DOHH2 (cell line): Measurements from ENCODE around the gene SRPX.

Experiments
- H3F3A ChIP-seq: fragments of 200-600 bp; sonication (generic), shearing (Covaris generic); 2 replicates; pipeline ENCODE4 v1.6.0; 2016; ENCODE audit warnings: antibody characterized with exemption, mild to moderate bottlenecking; ENCODE audit not compliant: control insufficient read depth, insufficient read depth
- H3K27ac ChIP-seq: fragments of 200-600 bp; sonication (generic); 2 replicates; pipeline ENCODE4 v1.5.1; 2014; ENCODE audit warnings: low read depth, mild to moderate bottlenecking, low read length, moderate library complexity
- H3K27me3 ChIP-seq: fragments of 200-600 bp; sonication (generic); 2 replicates; pipeline ENCODE4 v1.6.1; 2014; ENCODE audit warnings: mild to moderate bottlenecking, low read length, mixed read lengths; ENCODE audit not compliant: control insufficient read depth
- H3K36me3 ChIP-seq: fragments of 200-600 bp; sonication (generic); 2 replicates; pipeline ENCODE4 v1.6.1; 2014; ENCODE audit warnings: mild to moderate bottlenecking, low read length, moderate library complexity, mixed read lengths; ENCODE audit not compliant: control insufficient read depth
- H3K4me1 ChIP-seq: fragments of 200-600 bp; sonication (generic); 2 replicates; pipeline ENCODE4 v1.6.1; 2014; ENCODE audit warnings: mild to moderate bottlenecking, low read length, mixed read lengths; ENCODE audit not compliant: control insufficient read depth
- H3K4me2 ChIP-seq: fragments of 200-600 bp; sonication (generic); 2 replicates; pipeline ENCODE4 v1.6.0; 2014; ENCODE audit warnings: mild to moderate bottlenecking, low read length, moderate library complexity
- H3K4me3 ChIP-seq: fragments of 200-600 bp; sonication (generic); 2 replicates; pipeline ENCODE4 v1.5.1; 2014; ENCODE audit warnings: mild to moderate bottlenecking, low read length, mixed read lengths
- H3K79me2 ChIP-seq: fragments of 200-600 bp; sonication (generic); 2 replicates; pipeline ENCODE4 v1.6.1; 2014; ENCODE audit warnings: mild to moderate bottlenecking, low read length, mixed read lengths; ENCODE audit not compliant: control insufficient read depth
- H3K9me2 ChIP-seq: fragments of 200-600 bp; sonication (generic); replicated peaks from 2 replicates; pipeline ENCODE4 v1.6.1; 2014; ENCODE audit warnings: mild to moderate bottlenecking, low read length, mixed read lengths; ENCODE audit not compliant: control insufficient read depth
- H3K9me3 ChIP-seq: fragments of 200-600 bp; sonication (generic); 2 replicates; pipeline ENCODE4 v1.6.1; 2014; ENCODE audit warnings: antibody characterized with exemption, low read length, mixed read lengths; ENCODE audit not compliant: control insufficient read depth, insufficient read depth
- H4K20me1 ChIP-seq: fragments of 200-600 bp; sonication (generic); 2 replicates; pipeline ENCODE4 v1.6.0; 2014; ENCODE audit warnings: low read depth, mild to moderate bottlenecking, antibody characterized with exemption, low read length, moderate library complexity; ENCODE audit not compliant: control insufficient read depth, insufficient read depth
- EZH2phosphoT487 ChIP-seq: fragments of 200-600 bp; sonication (generic); IDR thresholded peaks from 2 replicates; pipeline ENCODE4 v1.6.1; 2017; ENCODE audit warnings: borderline replicate concordance, mild to moderate bottlenecking, antibody characterized with exemption, low read length, moderate library complexity, mixed read lengths
- TF ChIP-seq, protein P1 (sequence below): fragments of 200-600 bp; sonication (generic); IDR thresholded peaks from one replicate; pipeline ENCODE4 v1.5.1; 2014; ENCODE audit warnings: antibody characterized with exemption, mild to moderate bottlenecking, low read depth, low read length; ENCODE audit not compliant: poor library complexity, severe bottlenecking

SRPX gene

DNA sequence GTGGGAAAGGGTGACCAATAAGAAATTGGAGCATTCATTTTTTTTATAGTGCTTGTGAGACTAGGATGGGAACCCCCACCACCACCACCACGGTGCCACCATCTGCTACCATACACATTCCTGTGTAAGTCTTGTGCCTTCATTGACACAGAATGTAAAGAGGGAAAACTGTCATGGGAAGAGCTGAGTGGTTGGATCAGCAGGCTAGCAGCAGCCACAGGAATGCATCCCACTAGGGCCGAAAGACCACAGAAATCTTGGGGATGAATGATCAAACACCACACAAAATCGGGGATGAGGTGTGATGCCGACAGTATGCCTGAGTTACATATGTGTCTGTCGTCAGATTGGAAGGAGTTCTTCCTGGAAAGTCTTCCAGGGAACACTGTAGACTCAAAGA lies 69.2 kb downstream of the SRPX start:
- H3F3A ChIP-seq: no peaks in the 10 kb centered on the region
- no peak overlapping the region for H3K4me2 ChIP-seq
- no peaks in the 10 kb centered on the region; the same call in 1 of the 2 replicates for H3K27me3 ChIP-seq
- no peaks in the 10 kb centered on the region for H4K20me1 ChIP-seq
- H3K79me2 ChIP-seq: no peaks in the 10 kb centered on the region
- TF ChIP-seq, protein P1, sequence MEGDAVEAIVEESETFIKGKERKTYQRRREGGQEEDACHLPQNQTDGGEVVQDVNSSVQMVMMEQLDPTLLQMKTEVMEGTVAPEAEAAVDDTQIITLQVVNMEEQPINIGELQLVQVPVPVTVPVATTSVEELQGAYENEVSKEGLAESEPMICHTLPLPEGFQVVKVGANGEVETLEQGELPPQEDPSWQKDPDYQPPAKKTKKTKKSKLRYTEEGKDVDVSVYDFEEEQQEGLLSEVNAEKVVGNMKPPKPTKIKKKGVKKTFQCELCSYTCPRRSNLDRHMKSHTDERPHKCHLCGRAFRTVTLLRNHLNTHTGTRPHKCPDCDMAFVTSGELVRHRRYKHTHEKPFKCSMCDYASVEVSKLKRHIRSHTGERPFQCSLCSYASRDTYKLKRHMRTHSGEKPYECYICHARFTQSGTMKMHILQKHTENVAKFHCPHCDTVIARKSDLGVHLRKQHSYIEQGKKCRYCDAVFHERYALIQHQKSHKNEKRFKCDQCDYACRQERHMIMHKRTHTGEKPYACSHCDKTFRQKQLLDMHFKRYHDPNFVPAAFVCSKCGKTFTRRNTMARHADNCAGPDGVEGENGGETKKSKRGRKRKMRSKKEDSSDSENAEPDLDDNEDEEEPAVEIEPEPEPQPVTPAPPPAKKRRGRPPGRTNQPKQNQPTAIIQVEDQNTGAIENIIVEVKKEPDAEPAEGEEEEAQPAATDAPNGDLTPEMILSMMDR: no peak
- TF ChIP-seq EZH2phosphoT487: no peak
- no peak overlapping the region for H3K4me3 ChIP-seq
- H3K9me2 ChIP-seq: no peaks in the 10 kb centered on the region
- H3K27ac ChIP-seq: no peak overlapping the region
- H3K36me3 ChIP-seq: no peaks in the 10 kb centered on the region
- H3K9me3 ChIP-seq: no peaks in the 10 kb centered on the region
- no peaks in the 10 kb centered on the region for H3K4me1 ChIP-seq

DNA sequence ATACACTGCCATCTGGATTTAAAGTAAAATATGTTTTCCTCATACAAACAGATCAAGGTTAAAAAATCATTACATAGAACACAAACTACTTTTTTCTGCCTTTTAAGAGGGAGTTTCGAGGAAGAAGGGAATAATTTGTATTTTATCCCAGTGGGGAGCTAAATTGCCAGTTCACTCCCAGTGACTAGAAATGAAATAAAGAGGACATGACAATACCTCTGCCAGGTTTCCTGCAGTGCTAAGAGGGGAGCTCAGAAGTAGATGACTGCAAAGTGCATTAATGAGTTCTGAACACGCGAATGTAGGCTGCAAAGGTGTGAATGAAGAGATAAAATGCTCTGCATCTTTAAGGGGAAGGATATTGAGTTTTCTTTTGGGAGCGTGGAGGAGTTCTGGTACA lies 69.7 kb downstream of the SRPX start:
- no peak overlapping the region for H3K4me2 ChIP-seq
- H3K9me2 ChIP-seq: no peaks in the 10 kb centered on the region
- no peaks in the 10 kb centered on the region; the same call in 1 of the 2 replicates for H3K27me3 ChIP-seq
- no peaks in the 10 kb centered on the region for H3K4me1 ChIP-seq
- no peaks in the 10 kb centered on the region for H3F3A ChIP-seq
- H4K20me1 ChIP-seq: no peaks in the 10 kb centered on the region
- H3K4me3 ChIP-seq: no peak overlapping the region
- TF ChIP-seq, protein P1: no peak
- TF ChIP-seq EZH2phosphoT487: no peak
- no peak overlapping the region for H3K27ac ChIP-seq
- no peaks in the 10 kb centered on the region for H3K9me3 ChIP-seq
- H3K79me2 ChIP-seq: no peaks in the 10 kb centered on the region
- H3K36me3 ChIP-seq: no peaks in the 10 kb centered on the region

DNA sequence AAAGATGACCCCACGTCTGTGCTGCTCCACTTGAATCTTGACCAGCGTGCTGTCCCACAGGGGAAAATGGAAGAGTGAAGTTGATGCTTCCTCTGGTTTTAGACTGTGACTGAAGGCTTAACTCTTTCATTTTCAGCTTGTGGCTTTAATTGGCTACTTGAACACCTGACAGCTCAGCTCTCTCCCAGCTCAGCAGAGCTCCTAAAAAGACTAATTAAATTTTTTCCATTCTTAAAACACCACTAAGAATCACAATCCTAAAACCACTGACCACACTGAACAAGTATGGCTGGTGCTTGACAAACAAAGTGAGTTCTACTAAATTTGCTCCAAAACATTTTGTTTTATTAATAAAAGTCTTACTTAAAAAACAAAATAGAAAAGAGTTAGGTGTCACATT lies 71.7 kb downstream of the SRPX start:
- H3K36me3 ChIP-seq: no peaks in the 10 kb centered on the region
- H3K9me3 ChIP-seq: no peaks in the 10 kb centered on the region
- no peaks in the 10 kb centered on the region for H3K9me2 ChIP-seq
- no peaks in the 10 kb centered on the region for H3K4me1 ChIP-seq
- H3K4me2 ChIP-seq: no peak overlapping the region
- TF ChIP-seq, protein P1: no peak
- TF ChIP-seq EZH2phosphoT487: no peak
- no peaks in the 10 kb centered on the region for H3F3A ChIP-seq
- no peak overlapping the region for H3K4me3 ChIP-seq
- H3K79me2 ChIP-seq: no peaks in the 10 kb centered on the region
- H4K20me1 ChIP-seq: no peaks in the 10 kb centered on the region
- H3K27ac ChIP-seq: no peak overlapping the region
- H3K27me3 ChIP-seq: no peaks in the 10 kb centered on the region; the same call in 1 of the 2 replicates
